H1 (cell line): Measurements from ENCODE around the gene CERS3. TPM values are rescaled to one million over a fixed set of nuclear protein-coding genes. Genes with fewer than 3 reads are reported as not detected.

Experiments
- CTCF ChIA-PET: fragments of 300-600 bp; sonication (Branson Sonifier 250); formaldehyde crosslinking; loops from one replicate; lab custom pipeline; 2021; ENCODE audit not compliant: partially characterized antibody; lab: Charles Lee
- POLR2A ChIA-PET: fragments of 300-600 bp; sonication (Branson Sonifier 250); formaldehyde crosslinking; loops from one replicate; lab custom pipeline; 2021; ENCODE audit warnings: inconsistent platforms; ENCODE audit not compliant: partially characterized antibody; lab: Charles Lee
- DNase-seq, 2 experiments: peaks; one replicate each; pipeline versions ENCODE4 v3.0.0 to v3.0.0-alpha.2; 2010 to 2022; ENCODE audit warnings: low spot score in 2 of 2, low read depth in 1 of 2, mixed read lengths in 1 of 2
- FAIRE-seq: peaks from 2 replicates; lab custom pipeline; 2011; peaks lifted over from hg19 to GRCh38; lab: Jason Lieb, UNC
- H2AFZ ChIP-seq: 2 replicates; pipeline ENCODE4 v1.8.1; 2012; ENCODE audit warnings: low read length, inconsistent platforms
- H2AK5ac ChIP-seq: 2 replicates; pipeline ENCODE4 v1.6.1; 2013; ENCODE audit warnings: low read depth, low read length
- H2BK120ac ChIP-seq: replicated peaks from 2 replicates; pipeline ENCODE3; 2013; ENCODE audit warnings: low read depth, low read length, inconsistent platforms
- H2BK12ac ChIP-seq: 2 replicates; pipeline ENCODE4 v1.6.1; 2013; ENCODE audit warnings: low read depth, low read length
- H2BK15ac ChIP-seq: 2 replicates; pipeline ENCODE4 v1.6.1; 2013; ENCODE audit warnings: low read length
- H2BK20ac ChIP-seq: 2 replicates; pipeline ENCODE4 v1.6.1; 2013; ENCODE audit warnings: low read length
- H2BK5ac ChIP-seq: 2 replicates; pipeline ENCODE4 v1.6.1; 2013; ENCODE audit warnings: low read depth, low read length
- H3K14ac ChIP-seq: 2 replicates; pipeline ENCODE4 v1.6.1; 2013; ENCODE audit warnings: inconsistent platforms; ENCODE audit not compliant: insufficient read length
- H3K18ac ChIP-seq: 2 replicates; pipeline ENCODE4 v1.6.1; 2013; ENCODE audit warnings: low read length; ENCODE audit errors: extremely low read depth
- H3K23ac ChIP-seq: 2 replicates; pipeline ENCODE4 v1.6.1; 2013; ENCODE audit warnings: inconsistent platforms; ENCODE audit not compliant: insufficient read length
- H3K23me2 ChIP-seq: 2 replicates; pipeline ENCODE4 v1.6.1; 2013; ENCODE audit warnings: low read depth, low read length
- H3K27ac ChIP-seq: 2 replicates; pipeline ENCODE4 v1.6.1; 2011; ENCODE audit warnings: low read depth, low read length, inconsistent platforms
- H3K27me3 ChIP-seq, 4 experiments: replicated peaks in 1 of 4; 1 replicate in 1 of 4; 2 replicates in 3 of 4; pipeline versions ENCODE4 v1.6.1 to v1.8.1; 2011 to 2013; ENCODE audit warnings: low read length in 3 of 4, mild to moderate bottlenecking in 3 of 4, inconsistent platforms in 2 of 4, mixed read lengths in 2 of 4, moderate library complexity in 1 of 4; ENCODE audit not compliant: control insufficient read depth in 3 of 4, insufficient read depth in 3 of 4; ENCODE audit errors: extremely low read depth in 1 of 4
- H3K36me3 ChIP-seq, 4 experiments: 2 replicates each; pipeline versions ENCODE4 v1.6.1 to v1.8.1; 2011 to 2013; ENCODE audit warnings: mild to moderate bottlenecking in 4 of 4, low read length in 3 of 4, moderate library complexity in 2 of 4, control low read depth in 1 of 4, inconsistent platforms in 1 of 4; ENCODE audit not compliant: insufficient read depth in 4 of 4, control insufficient read depth in 2 of 4
- H3K4ac ChIP-seq: replicated peaks from 2 replicates; pipeline ENCODE3; 2013; ENCODE audit warnings: low read length, low read depth, mixed read lengths, inconsistent platforms; ENCODE audit not compliant: insufficient read length
- H3K4me1 ChIP-seq, 4 experiments: replicated peaks in 1 of 4; 1 replicate in 1 of 4; 2 replicates in 3 of 4; pipeline versions ENCODE4 v1.6.1 to v1.8.1; 2011 to 2013; ENCODE audit warnings: low read length in 3 of 4, inconsistent platforms in 2 of 4, mixed read lengths in 1 of 4; ENCODE audit not compliant: insufficient read depth in 4 of 4, control insufficient read depth in 3 of 4
- H3K4me2 ChIP-seq, 2 experiments: 2 replicates each; pipeline versions ENCODE4 v1.6.1 to v1.8.1; 2011 to 2013; ENCODE audit warnings: low read depth in 2 of 2, low read length in 2 of 2, control low read depth in 1 of 2, inconsistent platforms in 1 of 2, mild to moderate bottlenecking in 1 of 2; ENCODE audit not compliant: insufficient read depth in 1 of 2
- H3K4me3 ChIP-seq, 4 experiments: fragments of 200-600, 300-600 bp in 1 of 4; sonication (generic), shearing (Covaris generic), sonication (Bioruptor Twin) in 1 of 4; 2 replicates each; pipeline versions ENCODE4 v1.5.1 to v1.8.1; 2011 to 2016; ENCODE audit warnings: low read length in 4 of 4, low read depth in 3 of 4, control low read depth in 2 of 4, inconsistent platforms in 2 of 4, mild to moderate bottlenecking in 2 of 4, mixed read lengths in 1 of 4, moderate library complexity in 1 of 4; ENCODE audit not compliant: insufficient read depth in 2 of 4; ENCODE audit errors: extremely low read depth in 1 of 4
- H3K56ac ChIP-seq: replicated peaks from 2 replicates; pipeline ENCODE3; 2013; ENCODE audit warnings: low read depth, mild to moderate bottlenecking, mixed read lengths, low read length, inconsistent platforms; ENCODE audit not compliant: insufficient read length
- H3K79me1 ChIP-seq: 2 replicates; pipeline ENCODE4 v1.6.1; 2013; ENCODE audit warnings: low read depth, low read length, control low read depth
- H3K79me2 ChIP-seq, 2 experiments: 2 replicates each; pipeline versions ENCODE4 v1.6.1 to v1.8.1; 2012 to 2013; ENCODE audit warnings: low read length in 2 of 2, mild to moderate bottlenecking in 2 of 2, inconsistent platforms in 1 of 2; ENCODE audit not compliant: insufficient read depth in 2 of 2, control insufficient read depth in 1 of 2
- H3K9ac ChIP-seq, 4 experiments: replicated peaks in 1 of 4; 1 replicate in 1 of 4; 2 replicates in 3 of 4; pipeline versions ENCODE4 v1.6.1 to v1.8.1; 2011 to 2013; ENCODE audit warnings: low read depth in 3 of 4, low read length in 3 of 4, control low read depth in 2 of 4, mild to moderate bottlenecking in 2 of 4, moderate library complexity in 2 of 4, inconsistent platforms in 1 of 4; ENCODE audit errors: extremely low read depth in 1 of 4
- H3K9me3 ChIP-seq, 2 experiments: 2 replicates each; pipeline versions ENCODE4 v1.6.1 to v1.8.1; 2012 to 2013; ENCODE audit warnings: mild to moderate bottlenecking in 2 of 2, moderate library complexity in 2 of 2, control low read depth in 1 of 2, inconsistent platforms in 1 of 2, low read depth in 1 of 2, low read length in 1 of 2, mixed read lengths in 1 of 2; ENCODE audit not compliant: insufficient read depth in 2 of 2
- H4K20me1 ChIP-seq, 2 experiments: replicated peaks in 1 of 2; 2 replicates each; pipeline versions ENCODE3 to v1.8.1; 2011 to 2013; ENCODE audit warnings: inconsistent platforms in 2 of 2, low read length in 2 of 2, mild to moderate bottlenecking in 1 of 2; ENCODE audit not compliant: insufficient read depth in 2 of 2, control insufficient read depth in 1 of 2
- H4K5ac ChIP-seq: 2 replicates; pipeline ENCODE4 v1.6.1; 2013; ENCODE audit warnings: low read length, low read depth, mixed read lengths, inconsistent platforms; ENCODE audit not compliant: insufficient read length
- H4K8ac ChIP-seq: 2 replicates; pipeline ENCODE4 v1.8.0; 2013; ENCODE audit warnings: mild to moderate bottlenecking, moderate library complexity, low read length, inconsistent platforms; ENCODE audit not compliant: insufficient read depth; ENCODE audit errors: extremely low read depth
- H4K91ac ChIP-seq: replicated peaks from 2 replicates; pipeline ENCODE3; 2013; ENCODE audit warnings: low read length, mixed read lengths, inconsistent platforms; ENCODE audit not compliant: insufficient read length
- CEBPB ChIP-seq: IDR thresholded peaks from 2 replicates; pipeline ENCODE4 v1.6.1; 2012; ENCODE audit warnings: low read depth, low read length
- CTCF ChIP-seq, 3 experiments: IDR thresholded peaks; 1 replicate in 2 of 3; 2 replicates in 1 of 3; pipeline versions ENCODE4 v1.5.1 to v1.6.1; 2011; ENCODE audit warnings: low read length in 3 of 3, mild to moderate bottlenecking in 3 of 3, inconsistent platforms in 2 of 3, low read depth in 1 of 3, moderate library complexity in 1 of 3; ENCODE audit not compliant: insufficient read depth in 1 of 3; ENCODE audit errors: control extremely low read depth in 1 of 3
- JUN ChIP-seq: IDR thresholded peaks from 2 replicates; pipeline ENCODE4 v1.6.1; 2011; ENCODE audit warnings: low read depth, mild to moderate bottlenecking, improper control_type of control experiment, low read length
- POLR2A ChIP-seq, 2 experiments: IDR thresholded peaks; 1 replicate in 1 of 2; 2 replicates in 1 of 2; pipeline ENCODE4 v1.6.1; 2011; ENCODE audit warnings: low read depth in 2 of 2, low read length in 2 of 2, mild to moderate bottlenecking in 2 of 2; ENCODE audit errors: control extremely low read depth in 1 of 2
- RFX5 ChIP-seq: IDR thresholded peaks from 2 replicates; pipeline ENCODE4 v1.6.1; 2011; ENCODE audit warnings: low read depth, low read length, improper control_type of control experiment, borderline replicate concordance
- WGBS, 2 experiments: shearing (Covaris generic) in 1 of 2; methylation state at CpG; one replicate each; pipeline versions ENCODE4 v1.1.6 to v1.1.7; 2013 to 2015; ENCODE audit warnings: low lambda C conversion rate in 2 of 2, mixed read lengths in 2 of 2, inconsistent platforms in 1 of 2, low coverage in 1 of 2, missing lambda C conversion rate in 1 of 2; ENCODE audit not compliant: insufficient replicate concordance in 2 of 2, insufficient coverage in 1 of 2, insufficient read length in 1 of 2; ENCODE audit errors: extremely low coverage in 1 of 2, missing lambda C conversion rate in 1 of 2; 5-methylcytosine and 5-hydroxymethylcytosine counted together
- polyA plus RNA-seq, 7 experiments: library from polyadenylated mRNA; depleted of rRNA in 3 of 7; stranded (reverse) in 5 of 7; unstranded in 2 of 7; fragments of >200 nt in 5 of 7; fragments of 200-250 nt in 2 of 7; gene quantifications; 1 replicate in 5 of 7; 2 replicates in 1 of 7; 4 replicates in 1 of 7; pipeline versions ENCODE4 v1.2.1 to v1.2.3, GENCODE V29; 2011 to 2013; ENCODE audit warnings: missing spikeins in 2 of 7, mixed read lengths in 2 of 7
- total RNA-seq: library from RNA; stranded (reverse); fragmentation: NEBNext Ultra II Directional; extraction: Animal tissue kit (Norgen Biotek cat#: 25700); gene quantifications from 2 replicates; pipeline ENCODE4 v1.2.1, GENCODE V29; 2021

CERS3 gene
- total and polyA plus RNA-seq, 2 of the 8 experiments (the other 6 are each of a cell fraction or from before 2014, with no cell fraction given), result 0.62 TPM; not detected in 1

- H2AFZ ChIP-seq, result no peak overlapping the region
- ChIA-PET POLR2A (no interaction called here), CTCF (no interaction called here)
- no peaks in the 10 kb centered on the region for H3K4me1 ChIP-seq
- H3K4ac ChIP-seq, result no peak overlapping the region
- H2BK15ac ChIP-seq, result no peak overlapping the region
- H3K56ac ChIP-seq, result no peak overlapping the region
- H3K79me2 ChIP-seq, result no peaks in the 10 kb centered on the region
- no peaks in the 10 kb centered on the region for H3K27me3 ChIP-seq
- H2BK5ac ChIP-seq, result no peak overlapping the region
- H4K91ac ChIP-seq, result no peak overlapping the region
- H4K8ac ChIP-seq, result no peak overlapping the region
- H2AK5ac ChIP-seq, result no peak overlapping the region
- H3K4me2 ChIP-seq, result no peak overlapping the region
- WGBS, 2 experiments, result 85% methylated on average over 11 of the region's 11 CpGs; no CpG with 5 or more reads in 1 of the 2 experiments
- no peaks in the 10 kb centered on the region for H3K36me3 ChIP-seq
- H3K18ac ChIP-seq, result no peak overlapping the region
- no peaks in the 10 kb centered on the region for H4K20me1 ChIP-seq
- no peak overlapping the region for H4K5ac ChIP-seq
- H3K9ac ChIP-seq, result no peak overlapping the region
- no peak for DNase-seq
- H2BK120ac ChIP-seq, result no peak overlapping the region
- H3K79me1 ChIP-seq, result no peaks in the 10 kb centered on the region
- H3K23ac ChIP-seq, result no peak overlapping the region
- H3K9me3 ChIP-seq, result peaks cover 38 to 51% of the 10 kb centered on the region in 2 experiments; a peak in 3 of 4 replicates
- no peak overlapping the region for H3K4me3 ChIP-seq
- H2BK12ac ChIP-seq, result no peak overlapping the region
- no peaks in the 10 kb centered on the region for H3K23me2 ChIP-seq
- no peak overlapping the region for H2BK20ac ChIP-seq
- FAIRE-seq, result no peak
- H3K27ac ChIP-seq, result no peak overlapping the region
- TF ChIP-seq POLR2A (IDR thresholded peaks at IDR 0.05; ENCODE audit: control extremely low read depth in 1 of 2, low read depth in 2 of 2, low read length in 2 of 2) (no peak), CTCF (IDR thresholded peaks at IDR 0.05; ENCODE audit: control extremely low read depth in 1 of 3, insufficient read depth in 1 of 3, low read depth in 1 of 3, low read length in 3 of 3) (no peak), RFX5 (no peak), CEBPB (no peak), JUN (no peak)
- H3K14ac ChIP-seq, result no peak overlapping the region
Observed at GRCh38 chr15:100531823-100532327, 3.1 kb upstream of the CERS3 start.
